Measurements from ENCODE around the gene PLEKHM1.

GRCh38 chr17:45437465-45438283, 52.8 kb downstream of the PLEKHM1 start:
- TF ChIP-seq, protein P1, sequence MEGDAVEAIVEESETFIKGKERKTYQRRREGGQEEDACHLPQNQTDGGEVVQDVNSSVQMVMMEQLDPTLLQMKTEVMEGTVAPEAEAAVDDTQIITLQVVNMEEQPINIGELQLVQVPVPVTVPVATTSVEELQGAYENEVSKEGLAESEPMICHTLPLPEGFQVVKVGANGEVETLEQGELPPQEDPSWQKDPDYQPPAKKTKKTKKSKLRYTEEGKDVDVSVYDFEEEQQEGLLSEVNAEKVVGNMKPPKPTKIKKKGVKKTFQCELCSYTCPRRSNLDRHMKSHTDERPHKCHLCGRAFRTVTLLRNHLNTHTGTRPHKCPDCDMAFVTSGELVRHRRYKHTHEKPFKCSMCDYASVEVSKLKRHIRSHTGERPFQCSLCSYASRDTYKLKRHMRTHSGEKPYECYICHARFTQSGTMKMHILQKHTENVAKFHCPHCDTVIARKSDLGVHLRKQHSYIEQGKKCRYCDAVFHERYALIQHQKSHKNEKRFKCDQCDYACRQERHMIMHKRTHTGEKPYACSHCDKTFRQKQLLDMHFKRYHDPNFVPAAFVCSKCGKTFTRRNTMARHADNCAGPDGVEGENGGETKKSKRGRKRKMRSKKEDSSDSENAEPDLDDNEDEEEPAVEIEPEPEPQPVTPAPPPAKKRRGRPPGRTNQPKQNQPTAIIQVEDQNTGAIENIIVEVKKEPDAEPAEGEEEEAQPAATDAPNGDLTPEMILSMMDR (IDR thresholded peaks at IDR 0.05), result no peak
- no peak for TF ChIP-seq EP300 (IDR thresholded peaks at IDR 0.05; ENCODE audit: low read depth)
- TF ChIP-seq POLR2A (IDR thresholded peaks at IDR 0.05), result no peak
